Neural crest cell (in vitro differentiated cells): Measurements from ENCODE around the gene REEP1. TPM values are rescaled to one million over a fixed set of nuclear protein-coding genes. Genes with fewer than 3 reads are reported as not detected.
A peak's percentile ranks its signal among the peaks of the same experiment; 100 is the strongest.

ENCODE experiments used
- DNase-seq: peaks from one replicate; pipeline ENCODE4 v3.0.0; 2021; ENCODE audit warnings: low read depth, mixed read lengths, low spot score
- H3K27ac Mint-ChIP-seq: one replicate; pipeline ENCODE4 v1.8.0; 2021; ENCODE audit warnings: mild to moderate bottlenecking, mixed read lengths; ENCODE audit not compliant: unreplicated experiment
- H3K27me3 Mint-ChIP-seq: 2 replicates; pipeline ENCODE4 v1.8.0; 2021; ENCODE audit warnings: low read depth, mild to moderate bottlenecking, mixed read lengths
- H3K36me3 Mint-ChIP-seq: 2 replicates; pipeline ENCODE4 v1.8.0; 2021; ENCODE audit warnings: low read depth, mild to moderate bottlenecking, mixed read lengths
- H3K4me1 Mint-ChIP-seq: 2 replicates; pipeline ENCODE4 v1.8.0; 2021; ENCODE audit warnings: mixed read lengths
- H3K4me3 Mint-ChIP-seq: one replicate; pipeline ENCODE4 v1.8.0; 2021; ENCODE audit warnings: mild to moderate bottlenecking, mixed read lengths
- H3K9me3 Mint-ChIP-seq: 2 replicates; pipeline ENCODE4 v1.8.0; 2021; ENCODE audit warnings: mixed read lengths
- total RNA-seq: library from RNA; stranded (reverse); gene quantifications from 2 replicates; pipeline ENCODE4 v1.2.1, GENCODE V29; 2021
- TF ChIP-seq, protein P1 (sequence below): fragments of 200-600 bp; sonication (generic); conservative IDR thresholded peaks from 2 replicates; pipeline ENCODE4 v1.5.0; 2021; ENCODE audit warnings: antibody characterized with exemption, mild to moderate bottlenecking

REEP1 gene
- total RNA-seq, 1 donor from 2014 or later: 12.3 TPM

DNA sequence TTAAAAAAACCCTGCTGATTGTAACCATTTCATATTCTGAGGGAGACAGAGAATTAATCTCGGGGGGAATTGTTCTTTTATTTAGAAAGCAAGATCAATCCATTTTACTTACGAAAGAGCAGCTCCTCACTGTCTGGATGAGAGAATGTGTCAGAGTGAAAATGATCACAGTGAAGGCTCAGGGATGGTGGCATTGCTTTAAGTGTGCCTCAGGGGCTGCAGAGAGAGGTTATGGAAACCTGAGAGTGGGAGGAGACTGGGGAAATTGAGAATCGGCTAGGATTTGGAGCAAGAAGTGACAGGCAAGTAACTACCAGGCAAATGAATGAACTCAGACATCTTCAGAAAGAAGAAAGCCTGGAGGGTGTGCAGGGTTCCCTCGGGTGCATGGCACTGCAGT lies 104.0 kb downstream of the REEP1 start:
- TF ChIP-seq, protein P1, sequence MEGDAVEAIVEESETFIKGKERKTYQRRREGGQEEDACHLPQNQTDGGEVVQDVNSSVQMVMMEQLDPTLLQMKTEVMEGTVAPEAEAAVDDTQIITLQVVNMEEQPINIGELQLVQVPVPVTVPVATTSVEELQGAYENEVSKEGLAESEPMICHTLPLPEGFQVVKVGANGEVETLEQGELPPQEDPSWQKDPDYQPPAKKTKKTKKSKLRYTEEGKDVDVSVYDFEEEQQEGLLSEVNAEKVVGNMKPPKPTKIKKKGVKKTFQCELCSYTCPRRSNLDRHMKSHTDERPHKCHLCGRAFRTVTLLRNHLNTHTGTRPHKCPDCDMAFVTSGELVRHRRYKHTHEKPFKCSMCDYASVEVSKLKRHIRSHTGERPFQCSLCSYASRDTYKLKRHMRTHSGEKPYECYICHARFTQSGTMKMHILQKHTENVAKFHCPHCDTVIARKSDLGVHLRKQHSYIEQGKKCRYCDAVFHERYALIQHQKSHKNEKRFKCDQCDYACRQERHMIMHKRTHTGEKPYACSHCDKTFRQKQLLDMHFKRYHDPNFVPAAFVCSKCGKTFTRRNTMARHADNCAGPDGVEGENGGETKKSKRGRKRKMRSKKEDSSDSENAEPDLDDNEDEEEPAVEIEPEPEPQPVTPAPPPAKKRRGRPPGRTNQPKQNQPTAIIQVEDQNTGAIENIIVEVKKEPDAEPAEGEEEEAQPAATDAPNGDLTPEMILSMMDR: no peak
- no peaks in the 10 kb centered on the region for H3K36me3 Mint-ChIP-seq
- H3K4me1 Mint-ChIP-seq: peaks cover 46% of the 10 kb centered on the region
- H3K4me3 Mint-ChIP-seq: no peak overlapping the region
- H3K27me3 Mint-ChIP-seq: no peaks in the 10 kb centered on the region
- peak overlapping the region; percentile 29 for H3K27ac Mint-ChIP-seq
- no peaks in the 10 kb centered on the region for H3K9me3 Mint-ChIP-seq
- no peak for DNase-seq

DNA sequence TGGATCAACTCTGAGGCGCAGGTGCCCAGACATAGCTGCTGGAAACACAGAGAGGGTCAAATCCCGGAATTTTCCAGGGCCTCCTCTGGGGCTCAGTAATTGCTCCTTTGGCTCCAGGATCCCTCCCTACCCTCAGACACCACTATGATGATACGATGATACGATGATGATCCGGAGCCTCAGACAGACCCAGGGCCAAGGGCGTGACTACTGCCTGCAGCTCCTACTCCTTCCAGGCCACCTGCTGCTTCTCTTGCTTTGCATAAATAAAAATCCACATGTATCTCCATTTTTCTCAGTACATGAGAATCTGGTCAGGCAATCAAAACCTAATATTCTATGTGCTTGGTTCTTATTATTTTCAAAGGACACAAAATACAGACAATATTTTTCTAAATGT lies 104.5 kb downstream of the REEP1 start:
- H3K9me3 Mint-ChIP-seq: no peaks in the 10 kb centered on the region
- H3K27me3 Mint-ChIP-seq: no peaks in the 10 kb centered on the region

DNA sequence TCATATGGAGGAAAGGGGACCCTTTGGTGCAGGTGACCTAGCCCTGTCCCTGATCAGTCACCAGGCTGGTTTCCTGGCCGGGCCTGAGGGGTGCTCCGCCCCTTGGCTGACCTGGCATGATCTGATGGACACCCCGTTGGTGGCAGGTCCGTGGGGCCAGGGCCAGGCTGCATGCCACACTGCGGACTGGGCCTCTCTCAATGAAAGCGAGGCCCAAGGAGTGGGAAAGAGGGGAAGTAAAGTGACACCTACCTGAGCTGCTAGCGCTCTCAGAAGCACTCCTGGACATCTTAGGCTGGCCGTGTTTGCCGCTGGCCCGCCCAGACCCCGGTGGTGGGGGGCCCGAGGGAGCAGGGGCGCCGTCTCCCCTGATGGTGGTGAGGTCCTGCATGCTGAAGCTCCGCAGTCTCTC lies 105.0 kb downstream of the REEP1 start:
- DNase-seq: no peak
- no peaks in the 10 kb centered on the region for H3K27me3 Mint-ChIP-seq
- TF ChIP-seq, protein P1: no peak
- no peak overlapping the region for H3K4me3 Mint-ChIP-seq
- no peaks in the 10 kb centered on the region for H3K9me3 Mint-ChIP-seq
- peaks cover 44% of the 10 kb centered on the region for H3K4me1 Mint-ChIP-seq
- H3K27ac Mint-ChIP-seq: no peak overlapping the region
- H3K36me3 Mint-ChIP-seq: no peaks in the 10 kb centered on the region

More for the DNA sequence above, 104.5 kb downstream of the REEP1 start:
- Mint-ChIP-seq H3K4me3 (no peak overlapping the region), H3K4me1 (peaks cover 44% of the 10 kb centered on the region), H3K27ac (no peak overlapping the region), H3K36me3 (no peaks in the 10 kb centered on the region)
- TF ChIP-seq, protein P1: no peak
- DNase-seq: no peak

DNA sequence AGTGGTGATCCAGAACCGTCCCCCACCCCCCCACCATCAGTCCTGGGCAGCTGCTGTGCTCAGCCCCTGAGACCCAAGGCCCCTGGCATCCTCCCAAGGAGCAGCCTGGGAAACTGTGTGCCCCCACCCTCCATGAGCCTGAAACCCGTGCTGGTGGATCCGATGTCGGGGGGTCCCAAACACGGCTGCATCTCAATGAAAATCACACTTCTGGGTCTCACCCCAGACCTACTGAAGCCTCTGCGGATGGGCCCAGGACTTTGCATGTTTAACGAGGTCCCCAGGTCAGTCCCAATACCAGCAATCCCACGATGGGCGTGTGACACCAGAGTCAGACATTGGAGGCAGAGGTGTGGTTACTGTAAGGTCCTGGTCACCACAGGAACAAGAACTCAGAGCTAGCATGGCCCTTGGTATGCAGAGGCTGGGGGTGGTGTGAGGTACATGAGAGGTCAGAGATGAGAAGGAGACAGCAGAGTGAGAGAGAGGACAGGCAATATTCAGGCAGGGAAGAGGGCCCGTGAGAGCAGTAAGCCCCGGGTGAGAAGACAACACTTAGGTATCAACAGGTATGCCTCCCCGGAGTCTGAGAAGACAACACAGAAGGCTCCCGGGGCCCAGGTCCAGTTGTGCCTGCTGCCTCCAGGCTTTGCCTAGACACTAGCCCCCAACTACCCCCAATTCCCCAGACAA lies 105.6 kb downstream of the REEP1 start:
- Mint-ChIP-seq H3K27ac (no peak overlapping the region), H3K4me1 (peaks cover 40% of the 10 kb centered on the region), H3K4me3 (no peak overlapping the region), H3K27me3 (no peaks in the 10 kb centered on the region), H3K36me3 (no peaks in the 10 kb centered on the region), H3K9me3 (no peaks in the 10 kb centered on the region)
- no peak for DNase-seq
- TF ChIP-seq, protein P1: no peak

DNA sequence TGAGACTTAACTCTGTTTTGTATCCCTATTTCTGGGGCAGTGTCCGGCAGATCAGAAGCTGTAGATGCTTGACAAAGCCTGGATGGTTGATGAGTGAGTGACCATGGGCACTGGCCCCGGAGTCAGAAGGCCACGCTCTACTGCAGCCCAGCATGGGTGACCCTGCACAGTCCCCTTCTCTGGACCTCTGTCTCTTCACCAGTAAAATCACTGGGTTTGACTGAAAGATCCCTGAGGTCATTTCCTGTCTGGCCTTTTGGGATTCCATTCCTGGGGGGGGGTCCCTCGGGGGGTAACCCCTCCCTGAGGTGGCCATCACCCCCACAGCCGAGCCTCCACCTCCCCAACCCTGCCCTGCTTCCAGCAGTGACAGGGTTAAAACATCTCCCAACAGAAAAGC lies 106.5 kb downstream of the REEP1 start:
- H3K4me3 Mint-ChIP-seq: no peak overlapping the region
- H3K27me3 Mint-ChIP-seq: no peaks in the 10 kb centered on the region
- no peaks in the 10 kb centered on the region for H3K36me3 Mint-ChIP-seq

More for the DNA sequence above, 106.5 kb downstream of the REEP1 start:
- no peaks in the 10 kb centered on the region for H3K9me3 Mint-ChIP-seq
- H3K4me1 Mint-ChIP-seq: peaks cover 35% of the 10 kb centered on the region
- TF ChIP-seq, protein P1: no peak
- DNase-seq: no peak
- H3K27ac Mint-ChIP-seq: no peak overlapping the region
